H9 (cell line): ENCODE results near the gene BTN1A1. TPM values are rescaled to one million over a fixed set of nuclear protein-coding genes. Genes with fewer than 3 reads are reported as not detected.

Experiments used
- DNase-seq: peaks from one replicate; pipeline ENCODE4 v3.0.0-alpha.2; 2017
- H2AFZ ChIP-seq: one replicate; pipeline ENCODE4 v1.6.1; 2013; ENCODE audit warnings: mild to moderate bottlenecking, low read length, control low read depth, moderate library complexity
- H2AK5ac ChIP-seq: 2 replicates; pipeline ENCODE4 v1.6.1; 2013; ENCODE audit warnings: low read length, control low read depth, mixed read lengths; ENCODE audit not compliant: insufficient read length
- H2BK120ac ChIP-seq: one replicate; pipeline ENCODE4 v1.6.1; 2013; ENCODE audit warnings: low read depth, mild to moderate bottlenecking, low read length, control low read depth, inconsistent platforms; ENCODE audit not compliant: poor library complexity, severe bottlenecking
- H2BK12ac ChIP-seq: 2 replicates; pipeline ENCODE4 v1.6.1; 2013; ENCODE audit warnings: low read length, control low read depth, mixed read lengths, low read depth; ENCODE audit not compliant: insufficient read length
- H2BK15ac ChIP-seq: 2 replicates; pipeline ENCODE4 v1.6.1; 2013; ENCODE audit warnings: low read depth, low read length, control low read depth
- H2BK20ac ChIP-seq: one replicate; pipeline ENCODE4 v1.6.1; 2013; ENCODE audit warnings: low read depth, mild to moderate bottlenecking, low read length, control low read depth, inconsistent platforms; ENCODE audit not compliant: poor library complexity, severe bottlenecking
- H2BK5ac ChIP-seq: 2 replicates; pipeline ENCODE4 v1.6.1; 2013; ENCODE audit warnings: low read length, control low read depth, mixed read lengths; ENCODE audit not compliant: insufficient read length
- H3K14ac ChIP-seq: 2 replicates; pipeline ENCODE4 v1.6.1; 2013; ENCODE audit warnings: low read length, control low read depth; ENCODE audit not compliant: insufficient read depth
- H3K18ac ChIP-seq: 2 replicates; pipeline ENCODE4 v1.6.1; 2013; ENCODE audit warnings: low read depth, mild to moderate bottlenecking, mixed read lengths, low read length, control low read depth; ENCODE audit not compliant: insufficient read length
- H3K23ac ChIP-seq: 2 replicates; pipeline ENCODE4 v1.6.1; 2013; ENCODE audit warnings: low read length, control low read depth, mixed read lengths, low read depth; ENCODE audit not compliant: insufficient read length
- H3K23me2 ChIP-seq: 2 replicates; pipeline ENCODE4 v1.6.1; 2013; ENCODE audit warnings: low read depth, mild to moderate bottlenecking, mixed read lengths, low read length, control low read depth; ENCODE audit not compliant: insufficient read length, poor library complexity, severe bottlenecking
- H3K27ac ChIP-seq: 2 replicates; pipeline ENCODE4 v1.5.1; 2013; ENCODE audit warnings: low read length, control low read depth, mixed read lengths, low read depth; ENCODE audit not compliant: insufficient read length
- H3K27me3 ChIP-seq: 2 replicates; pipeline ENCODE4 v1.6.1; 2013; ENCODE audit warnings: low read length, control low read depth, inconsistent platforms; ENCODE audit not compliant: insufficient read depth
- H3K4ac ChIP-seq: 2 replicates; pipeline ENCODE4 v1.6.1; 2013; ENCODE audit warnings: low read depth, mild to moderate bottlenecking, control low read depth, inconsistent platforms, low read length, moderate library complexity
- H3K4me1 ChIP-seq: 2 replicates; pipeline ENCODE4 v1.6.1; 2013; ENCODE audit warnings: low read length, control low read depth, inconsistent platforms; ENCODE audit not compliant: insufficient read depth
- H3K4me2 ChIP-seq: 2 replicates; pipeline ENCODE4 v1.6.1; 2013; ENCODE audit warnings: low read length, control low read depth, mixed read lengths; ENCODE audit not compliant: insufficient read length, insufficient read depth
- H3K56ac ChIP-seq: 2 replicates; pipeline ENCODE4 v1.6.1; 2013; ENCODE audit warnings: low read depth, mild to moderate bottlenecking, mixed read lengths, low read length, control low read depth; ENCODE audit not compliant: insufficient read length
- H3K79me1 ChIP-seq: 2 replicates; pipeline ENCODE4 v1.6.1; 2013; ENCODE audit warnings: low read depth, mild to moderate bottlenecking, moderate library complexity, low read length, control low read depth, inconsistent platforms; ENCODE audit not compliant: insufficient read depth, poor library complexity, severe bottlenecking
- H3K79me2 ChIP-seq: 2 replicates; pipeline ENCODE4 v1.6.1; 2013; ENCODE audit warnings: low read length, control low read depth, inconsistent platforms; ENCODE audit not compliant: insufficient read depth
- H3K9ac ChIP-seq: 2 replicates; pipeline ENCODE4 v1.6.1; 2013; ENCODE audit warnings: low read length, control low read depth, mixed read lengths; ENCODE audit not compliant: insufficient read length; ENCODE audit errors: extremely low read depth
- H3K9me3 ChIP-seq: one replicate; pipeline ENCODE4 v1.6.1; 2013; ENCODE audit warnings: low read depth, low read length, inconsistent platforms; ENCODE audit not compliant: control insufficient read depth
- H3T11ph ChIP-seq: one replicate; pipeline ENCODE4 v1.6.1; 2013; ENCODE audit warnings: mild to moderate bottlenecking, low read length, control low read depth, inconsistent platforms
- H4K20me1 ChIP-seq: one replicate; pipeline ENCODE4 v1.6.1; 2013; ENCODE audit not compliant: control insufficient read depth, insufficient read length, insufficient read depth
- H4K5ac ChIP-seq: 2 replicates; pipeline ENCODE4 v1.6.1; 2013; ENCODE audit warnings: low read depth, mild to moderate bottlenecking, mixed read lengths, low read length, control low read depth; ENCODE audit not compliant: insufficient read length
- H4K8ac ChIP-seq: replicated peaks from 2 replicates; pipeline ENCODE4 v1.6.1; 2013; ENCODE audit warnings: low read length, control low read depth, mixed read lengths, low read depth; ENCODE audit not compliant: insufficient read length
- H4K91ac ChIP-seq: 2 replicates; pipeline ENCODE4 v1.6.1; 2013; ENCODE audit warnings: low read depth, mild to moderate bottlenecking, moderate library complexity, mixed read lengths, low read length, control low read depth; ENCODE audit not compliant: insufficient read length
- H3K27ac Mint-ChIP-seq, 3 experiments: 2 replicates in 2 of 3; 3 replicates in 1 of 3; pipeline ENCODE4 v1.8.0; 2020 to 2021; ENCODE audit warnings: mixed read lengths in 3 of 3, mild to moderate bottlenecking in 1 of 3, moderate library complexity in 1 of 3
- H3K27me3 Mint-ChIP-seq: 2 replicates; pipeline ENCODE4 v1.8.0; 2021; ENCODE audit warnings: low read depth, mild to moderate bottlenecking, moderate library complexity, mixed read lengths
- H3K36me3 Mint-ChIP-seq, 3 experiments: 2 replicates in 2 of 3; 3 replicates in 1 of 3; pipeline ENCODE4 v1.8.0; 2020 to 2021; ENCODE audit warnings: low read depth in 3 of 3, mixed read lengths in 3 of 3; ENCODE audit not compliant: insufficient read depth in 1 of 3
- H3K4me1 Mint-ChIP-seq, 2 experiments: 2 replicates each; pipeline ENCODE4 v1.8.0; 2020; ENCODE audit warnings: mixed read lengths in 2 of 2
- H3K4me3 Mint-ChIP-seq, 2 experiments: 2 replicates in 1 of 2; 3 replicates in 1 of 2; pipeline ENCODE4 v1.8.0; 2020 to 2021; ENCODE audit warnings: mild to moderate bottlenecking in 2 of 2, mixed read lengths in 2 of 2, moderate library complexity in 1 of 2
- H3K9me3 Mint-ChIP-seq, 2 experiments: 2 replicates in 1 of 2; 3 replicates in 1 of 2; pipeline ENCODE4 v1.8.0; 2020; ENCODE audit warnings: mild to moderate bottlenecking in 2 of 2, mixed read lengths in 2 of 2, moderate library complexity in 1 of 2
- CTCF ChIP-seq: fragments of 200-600 bp; sonication (generic); conservative IDR thresholded peaks from 3 replicates; pipeline ENCODE4 v1.8.0; 2021; ENCODE audit warnings: antibody characterized with exemption, mild to moderate bottlenecking
- WGBS: extraction: QIAGEN DNeasy Blood & Tissue Kit; methylation state at CpG from one replicate; pipeline ENCODE4 v1.1.7; 2013; ENCODE audit warnings: missing lambda C conversion rate, low lambda C conversion rate, mixed read lengths; ENCODE audit not compliant: insufficient read length; ENCODE audit errors: extremely low coverage; 5-methylcytosine and 5-hydroxymethylcytosine counted together
- total RNA-seq: library from RNA; stranded (reverse); gene quantifications from 2 replicates; pipeline ENCODE4 v1.2.1, GENCODE V29; 2021

BTN1A1 gene
- total RNA-seq, 1 experiment from 2014 or later: 0.15 TPM

GRCh38 chr6:26477426-26477825 is 22.7 kb upstream of the BTN1A1 start:
- Histone ChIP-seq H3K79me2 (no peaks in the 10 kb centered on the region), H2BK15ac (no peak overlapping the region), H2AK5ac (no peak overlapping the region), H3T11ph (no peak overlapping the region), H3K4ac (no peak overlapping the region), H3K23me2 (no peaks in the 10 kb centered on the region), H3K4me2 (no peak overlapping the region), H4K5ac (no peak overlapping the region), H2BK12ac (no peak overlapping the region), H4K20me1 (no peaks in the 10 kb centered on the region), H3K9ac (no peak overlapping the region), H3K18ac (no peak overlapping the region), H3K23ac (no peak overlapping the region), H3K9me3 (peaks cover 6% of the 10 kb centered on the region), H3K79me1 (no peaks in the 10 kb centered on the region), H2BK5ac (no peak overlapping the region), H2BK20ac (no peak overlapping the region), H4K91ac (no peak overlapping the region), H4K8ac (no peak overlapping the region), H3K56ac (no peak overlapping the region), H3K27me3 (no peaks in the 10 kb centered on the region), H3K14ac (no peak overlapping the region), H3K27ac (no peak overlapping the region), H2AFZ (no peak overlapping the region), H3K4me1 (peaks cover 4% of the 10 kb centered on the region; the same call in 1 of the 2 replicates), H2BK120ac (no peak overlapping the region)
- Mint-ChIP-seq H3K9me3 (peaks cover 8 to 16% of the 10 kb centered on the region in 2 experiments; a peak in 4 of 5 replicates), H3K4me3 (no peak overlapping the region), H3K4me1 (peaks cover 30 to 32% of the 10 kb centered on the region in 2 experiments), H3K27me3 (no peaks in the 10 kb centered on the region; the same call in 1 of the 2 replicates), H3K36me3 (peaks cover 0 to 13% (median 9%) of the 10 kb centered on the region in 3 experiments; a peak in 5 of 7 replicates), H3K27ac (no peak overlapping the region)
- WGBS: no CpG with 5 or more reads among the region's 1 CpG
- TF ChIP-seq CTCF: no peak
- no peak for DNase-seq
